Activated CD4-positive, alpha-beta T cell treated with anti-CD3 and anti-CD28 coated beads, Interleukin-2, amount 50 U/mL, for 48 hours (primary cell): ENCODE data around the gene LOXL3.
"Not testable (repeated sequence)": the region's sequence is repeated elsewhere in the genome, so short reads cannot be mapped to it uniquely, and the experiment has no call there.

Experiments
- DNase-seq, 2 experiments: peaks; one replicate each; pipeline ENCODE4 v3.0.0-alpha.2; 2020

LOXL3 gene

DNA sequence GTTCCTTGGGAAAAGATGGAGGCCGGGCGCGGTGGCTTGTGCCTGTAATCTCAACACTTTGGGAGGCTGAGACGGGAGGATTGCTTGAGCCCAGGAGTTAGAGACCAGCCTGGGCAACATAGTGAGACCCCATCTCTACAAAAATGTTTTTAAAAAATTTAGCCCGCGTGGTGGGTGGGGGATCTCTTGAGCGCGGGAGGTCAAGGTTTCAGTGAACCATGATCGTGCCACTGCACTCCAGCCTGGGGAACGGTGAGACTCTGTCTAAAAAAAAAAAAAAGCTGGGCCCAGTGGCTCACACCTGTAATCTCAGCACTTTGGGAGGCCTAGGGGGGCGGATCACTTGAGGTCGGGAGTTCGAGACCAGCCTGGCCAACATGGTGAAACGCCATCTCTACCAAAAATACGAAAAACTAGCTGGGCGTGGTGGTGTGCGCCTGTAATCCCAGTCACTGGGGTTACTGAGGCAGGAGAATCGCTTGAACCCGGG, 70.0 kb downstream of the LOXL3 start:
- not testable (repeated sequence) for DNase-seq

GRCh38 chr2:74482801-74483674, 70.7 kb downstream of the LOXL3 start, which contains the start of the genes CCDC142 and TTC31:
Gene CCDC142 (minus strand): TSS chr2:74482998. CDS start chr2:74482837, 161 bp downstream.
Gene TTC31 (plus strand): TSS chr2:74483081. CDS start chr2:74483096, 15 bp downstream.
- DNase-seq: peak; percentile 94 to 97
